GM13976 (cell line): ENCODE measurements around the gene MEGF11.

Experiments
- DNase-seq: peaks from one replicate; pipeline ENCODE4 v3.0.0; 2012; ENCODE audit warnings: low spot score
- CTCF ChIP-seq: IDR thresholded peaks from 2 replicates; pipeline ENCODE4 v1.5.1; 2012; ENCODE audit warnings: borderline replicate concordance, mild to moderate bottlenecking; ENCODE audit not compliant: insufficient read depth; ENCODE audit errors: extremely low read depth, missing control alignments, control extremely low read depth
- in situ Hi-C: fragments of 300-500 bp; cut with MboI; formaldehyde crosslinking; loops from one replicate; pipeline ENCODE4 v1.12.0; 2022; ENCODE audit warnings: low sequenced_read_pairs, mixed read lengths, inconsistent platforms; ENCODE audit not compliant: unreplicated experiment

The MEGF11 gene

GRCh38 chr15:66215811-66216210 is 37.7 kb downstream of the MEGF11 start:
- no peak for TF ChIP-seq CTCF
- in situ Hi-C loops, result no loop called here
- DNase-seq, result no peak

- DNase-seq, result no peak
- TF ChIP-seq CTCF, result no peak
- in situ Hi-C loops, result no loop called here
Measured at GRCh38 chr15:66214246-66214645, 39.3 kb downstream of the MEGF11 start.

DNA sequence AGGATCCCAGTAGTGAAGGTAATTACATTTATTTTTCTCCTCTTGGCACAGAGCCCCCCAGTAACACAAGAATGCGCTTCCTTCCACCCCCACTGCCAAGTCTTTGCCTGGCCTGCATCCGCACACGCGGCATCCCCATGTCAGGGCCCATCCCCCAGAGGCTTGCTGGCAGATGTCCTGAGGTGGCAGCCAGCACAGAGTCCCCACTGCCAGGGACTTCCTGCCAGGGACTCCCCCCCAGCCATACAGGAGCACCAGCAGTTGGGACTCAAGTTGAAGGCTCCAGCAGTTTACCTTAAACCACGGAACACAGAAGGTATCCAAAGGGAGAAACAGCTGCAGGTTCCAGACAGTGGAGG is 41.0 kb downstream of the MEGF11 start:
- no peak for TF ChIP-seq CTCF
- in situ Hi-C loops, result no loop called here
- no peak for DNase-seq

- in situ Hi-C loops, result no loop called here
- DNase-seq, result no peak
- TF ChIP-seq CTCF, result no peak
Measured at GRCh38 chr15:66211670-66212562, 41.6 kb downstream of the MEGF11 start.

DNA sequence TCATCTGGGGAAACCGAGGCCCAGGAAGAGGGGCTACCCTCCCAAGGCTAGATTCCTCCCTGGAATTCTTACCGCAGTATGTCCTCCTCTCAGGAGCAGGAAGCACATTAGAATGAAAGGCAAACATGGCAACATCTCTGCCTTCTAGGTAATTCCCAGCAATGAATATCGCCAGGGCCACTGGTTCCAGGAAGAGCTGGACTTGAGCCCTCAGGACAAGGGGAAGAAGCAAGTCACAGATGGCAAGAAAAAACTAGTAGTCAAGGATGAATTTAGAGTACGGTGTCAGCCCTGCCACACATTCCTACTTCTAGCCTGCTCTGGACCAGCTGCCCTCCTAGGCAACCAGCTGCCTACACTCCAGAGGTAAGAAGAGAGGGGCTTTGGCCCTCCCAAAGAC is 42.9 kb downstream of the MEGF11 start:
- no peak for DNase-seq
- TF ChIP-seq CTCF, result no peak
- in situ Hi-C loops, result no loop called here

- in situ Hi-C loops, result loop anchor here (25.0 kb wide), 1 partner anchor 561 kb away; no protein-coding TSS in a partner anchor
- TF ChIP-seq CTCF, result no peak
- no peak for DNase-seq
Measured at GRCh38 chr15:66198757-66199156, 54.8 kb downstream of the MEGF11 start.
